HG03066 (cell line): ENCODE results near the gene TCAP.

Source experiments
- ATAC-seq: cut with Tn5 transposase; IDR thresholded peaks from one replicate; pipeline ENCODE4 v1.9.1; 2021; ENCODE audit warnings: low read depth; ENCODE audit not compliant: unreplicated experiment

The TCAP gene

DNA sequence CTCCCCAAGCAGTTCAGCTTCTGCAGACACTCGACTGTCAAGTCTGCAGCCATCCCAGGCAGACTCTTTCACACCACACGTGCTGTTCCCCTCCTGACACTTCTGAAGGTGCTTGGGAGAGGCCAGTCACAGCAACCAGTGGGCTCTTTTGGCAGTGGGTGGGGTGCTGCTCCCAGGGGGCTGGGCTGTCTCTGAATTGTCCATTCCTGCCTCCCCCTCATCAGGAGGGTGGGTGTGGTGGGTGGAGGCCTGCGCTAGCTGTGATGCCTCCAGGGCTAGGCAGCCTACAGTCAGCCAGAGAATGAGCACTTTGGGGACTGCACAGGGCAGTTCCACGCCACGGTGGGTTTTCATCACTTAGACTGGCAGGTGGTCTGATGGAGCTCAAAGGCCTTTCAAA is 17.9 kb upstream of the TCAP start:
- ATAC-seq, result no peak

DNA sequence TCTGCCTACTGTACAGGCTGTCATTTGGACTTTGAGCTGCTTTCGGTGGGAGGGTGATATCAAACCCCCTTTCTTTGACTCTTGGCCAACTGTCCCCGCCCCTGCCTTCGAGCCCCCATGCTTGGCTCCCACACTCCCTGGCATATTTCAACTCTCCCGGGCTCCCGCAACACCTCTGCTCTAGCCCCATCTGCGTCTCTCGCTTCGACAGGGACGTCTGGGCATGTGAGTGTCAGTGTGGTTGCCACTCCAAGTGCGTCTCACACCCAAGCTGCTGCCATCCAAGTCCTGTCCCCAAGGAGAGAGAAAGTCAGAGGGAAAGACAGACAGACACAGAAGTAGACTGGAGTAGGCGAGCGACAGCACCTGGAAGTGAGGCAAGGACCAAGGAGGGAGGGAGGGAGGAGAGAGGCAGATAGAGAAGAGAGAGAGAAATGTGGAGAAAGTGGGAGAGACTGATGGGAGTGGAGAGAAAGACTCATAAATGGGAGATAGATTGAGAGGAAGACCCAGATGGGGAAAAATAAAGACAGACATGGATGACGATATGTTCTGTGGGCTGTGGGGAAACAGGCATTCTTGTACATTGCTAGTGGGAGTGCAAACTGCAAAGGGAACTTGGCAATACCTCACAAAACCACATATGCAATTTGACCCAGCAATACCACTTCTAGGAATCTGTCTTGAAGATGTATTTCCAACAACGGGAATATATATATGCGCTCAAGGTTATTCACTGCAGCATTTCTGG is 16.4 kb upstream of the TCAP start:
- ATAC-seq, result no peak

DNA sequence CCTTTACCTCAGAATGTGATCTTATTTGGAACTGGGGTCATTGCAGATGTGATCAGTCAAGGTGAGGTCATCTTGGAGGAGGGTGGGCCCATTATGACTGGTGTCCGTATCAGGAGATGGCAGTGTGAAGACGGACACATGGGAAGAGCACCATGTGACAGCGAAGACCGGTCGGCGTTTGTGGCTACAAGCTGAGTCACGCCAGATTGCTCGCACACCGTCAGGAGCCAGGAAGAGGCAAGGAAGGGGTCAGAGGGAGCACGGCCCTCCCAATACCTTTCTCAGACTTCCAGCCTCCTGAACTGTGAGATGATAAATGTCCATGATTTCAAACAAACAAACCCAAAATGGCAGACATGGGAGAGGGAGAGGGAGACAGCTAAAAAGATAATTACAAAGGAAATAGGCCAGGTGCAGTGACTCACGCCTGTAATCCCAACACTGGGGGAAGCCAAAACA is 15.0 kb upstream of the TCAP start:
- ATAC-seq, result no peak

DNA sequence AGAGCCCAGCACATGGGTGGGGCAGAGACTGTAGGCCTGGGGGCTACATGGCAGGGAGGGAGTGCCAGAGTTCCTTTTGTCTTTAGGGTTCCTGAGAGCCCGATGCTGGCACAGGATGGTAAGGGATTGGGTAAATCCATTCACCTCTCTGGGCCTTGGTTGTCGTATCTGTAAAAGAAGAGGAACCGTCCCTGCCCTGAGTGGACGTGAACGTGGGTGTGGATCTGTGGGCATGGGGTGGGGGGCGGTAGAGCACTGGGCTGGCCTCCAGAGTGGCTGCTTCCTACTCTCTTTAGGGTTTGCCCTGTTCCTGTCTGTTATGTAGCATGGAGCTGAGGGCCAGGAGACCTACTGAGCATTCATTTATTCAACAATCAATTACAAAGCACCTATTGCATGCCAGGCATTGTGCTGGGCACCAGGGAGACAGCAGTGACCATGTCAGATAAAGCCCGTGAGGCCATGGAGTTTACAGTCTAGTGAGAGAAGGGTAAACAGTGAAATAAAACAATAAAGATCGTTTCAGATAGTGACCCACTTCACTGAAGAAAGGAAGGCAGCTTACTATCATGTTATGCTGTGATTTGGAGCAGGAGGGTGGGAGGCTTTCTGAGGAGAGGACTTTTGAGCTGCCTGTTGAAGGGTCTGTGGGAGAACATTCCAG is 13.1 kb upstream of the TCAP start:
- ATAC-seq, result no peak

DNA sequence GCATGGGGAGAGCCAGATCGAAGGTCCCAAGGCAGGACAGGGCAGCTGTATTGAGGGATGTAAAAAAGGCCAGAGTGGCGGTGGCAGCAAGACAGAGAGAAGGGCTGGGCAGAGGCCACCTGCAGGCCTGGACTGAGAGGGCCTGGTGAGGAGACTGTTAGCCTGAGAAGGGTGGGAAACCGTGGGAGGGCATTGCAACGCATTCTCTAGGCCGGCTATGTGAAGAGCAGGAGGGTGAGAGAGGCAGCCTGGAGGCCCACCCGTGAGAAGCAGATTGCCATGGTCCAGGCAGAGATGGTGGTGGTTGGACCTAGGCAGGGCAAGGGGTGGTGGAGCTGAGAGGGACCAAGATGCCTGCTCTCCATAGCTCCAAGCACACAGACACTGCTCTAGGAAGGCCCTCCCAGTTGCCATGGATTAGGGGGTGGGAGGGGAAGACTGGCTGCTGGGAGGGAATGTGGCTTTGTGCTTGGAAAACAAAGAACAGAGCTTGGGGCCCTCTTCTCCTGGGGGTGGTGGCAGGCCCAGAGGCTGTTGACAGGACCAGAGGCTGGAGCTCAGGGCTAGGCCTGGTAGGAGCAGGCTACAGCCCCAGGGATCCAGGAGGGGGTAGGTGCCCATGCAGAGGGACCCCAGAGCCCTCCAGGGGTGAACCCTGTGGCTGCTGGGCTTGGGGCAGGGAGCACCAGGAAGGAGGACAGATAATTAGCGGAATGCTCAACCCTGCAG is 12.4 kb upstream of the TCAP start:
- no peak for ATAC-seq

DNA sequence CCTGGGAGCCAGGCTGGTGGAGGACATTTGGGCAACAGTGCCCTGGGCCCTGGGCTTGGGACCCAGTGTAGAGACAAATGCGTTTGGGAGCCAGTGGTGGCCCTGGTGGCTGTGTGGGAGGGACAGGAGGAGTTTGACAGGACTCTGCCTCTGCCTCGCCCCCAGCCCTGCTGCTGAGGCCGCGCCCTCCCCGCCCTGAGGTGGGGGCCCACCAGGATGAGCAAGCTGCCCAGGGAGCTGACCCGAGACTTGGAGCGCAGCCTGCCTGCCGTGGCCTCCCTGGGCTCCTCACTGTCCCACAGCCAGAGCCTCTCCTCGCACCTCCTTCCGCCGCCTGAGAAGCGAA is 11.9 kb upstream of the TCAP start:
- ATAC-seq, result no peak

DNA sequence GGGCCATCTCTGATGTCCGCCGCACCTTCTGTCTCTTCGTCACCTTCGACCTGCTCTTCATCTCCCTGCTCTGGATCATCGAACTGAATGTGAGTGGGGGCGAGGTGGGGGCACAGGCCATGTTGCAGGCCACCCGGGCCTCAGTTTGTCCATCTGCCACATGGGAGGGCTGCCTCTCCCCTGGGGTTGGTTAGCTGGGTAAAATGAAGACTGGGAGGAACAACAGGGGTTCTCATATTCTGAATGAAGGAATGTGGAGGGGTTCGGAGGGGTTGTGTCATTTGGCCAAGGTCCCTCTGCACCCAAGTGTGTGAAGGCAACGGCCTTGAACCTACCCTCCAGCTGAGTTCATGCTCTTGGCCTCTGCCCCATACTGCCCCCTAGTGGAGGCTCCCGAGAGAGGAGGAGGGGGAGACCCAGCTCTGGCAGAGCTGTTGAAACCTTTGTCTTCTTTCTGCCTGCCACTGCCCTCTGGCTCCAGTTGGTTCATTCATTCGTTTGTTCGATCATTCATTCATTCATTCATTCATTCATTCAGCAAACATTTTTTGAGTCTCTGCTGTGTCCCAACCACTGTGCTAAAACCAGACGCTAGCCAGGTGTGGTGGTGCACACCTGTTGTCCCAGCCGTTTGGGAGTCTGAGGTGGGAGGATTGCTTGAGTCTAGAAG is 11.4 kb upstream of the TCAP start:
- no peak for ATAC-seq

DNA sequence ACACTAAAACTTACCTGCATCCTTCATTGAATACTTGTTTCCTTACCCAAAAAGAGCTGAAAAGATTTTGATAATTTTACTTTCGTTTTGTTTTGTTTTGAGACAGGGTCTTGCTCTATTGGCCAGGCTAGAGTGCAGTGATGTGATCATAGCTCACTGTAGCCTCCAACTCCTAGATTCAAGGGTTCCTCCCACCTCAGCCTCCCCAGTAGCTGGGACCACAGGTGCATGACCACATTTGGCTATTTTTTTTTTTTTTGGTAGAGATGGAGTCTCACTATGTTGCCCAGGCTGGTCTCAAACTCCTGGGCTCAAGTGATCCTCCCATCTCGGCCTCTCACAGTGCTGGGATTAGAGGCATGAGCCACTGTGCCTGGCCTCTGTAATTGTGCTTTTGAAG is 10.0 kb upstream of the TCAP start:
- no peak for ATAC-seq

DNA sequence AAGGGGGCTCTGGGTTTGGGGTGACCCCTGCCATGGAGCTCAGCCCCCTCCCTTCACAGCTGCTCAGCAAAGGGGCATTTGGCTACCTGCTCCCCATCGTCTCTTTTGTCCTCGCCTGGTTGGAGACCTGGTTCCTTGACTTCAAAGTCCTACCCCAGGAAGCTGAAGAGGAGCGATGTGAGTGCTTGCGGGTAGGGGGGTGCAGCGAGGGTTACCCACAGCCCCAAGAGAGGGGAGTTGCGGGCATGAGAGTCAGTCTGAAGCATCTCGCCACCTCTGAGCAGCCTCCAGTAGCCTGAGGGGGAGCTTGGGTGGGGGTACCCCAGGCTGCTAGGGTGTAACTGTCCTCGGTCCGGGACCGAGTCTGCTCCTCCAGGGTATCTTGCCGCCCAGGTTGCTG is 6.8 kb upstream of the TCAP start:
- ATAC-seq, result no peak

DNA sequence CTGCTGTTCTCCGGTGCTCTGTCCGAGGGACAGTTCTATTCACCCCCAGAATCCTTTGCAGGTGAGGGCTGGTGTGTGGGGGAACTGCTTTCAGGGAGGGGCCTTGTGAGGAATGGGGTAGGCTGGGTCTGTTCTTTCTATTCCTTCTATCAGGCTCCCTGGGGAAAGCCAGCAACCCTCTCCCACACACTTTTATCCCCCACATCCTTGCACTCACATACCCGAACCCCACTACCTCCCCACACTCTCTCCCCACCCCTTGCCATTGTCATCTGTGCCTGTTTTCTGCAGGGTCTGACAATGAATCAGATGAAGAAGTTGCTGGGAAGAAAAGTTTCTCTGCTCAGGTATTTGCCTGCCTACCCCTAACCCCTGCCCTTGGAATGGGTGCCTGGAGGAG is 6.4 kb upstream of the TCAP start:
- ATAC-seq, result no peak

DNA sequence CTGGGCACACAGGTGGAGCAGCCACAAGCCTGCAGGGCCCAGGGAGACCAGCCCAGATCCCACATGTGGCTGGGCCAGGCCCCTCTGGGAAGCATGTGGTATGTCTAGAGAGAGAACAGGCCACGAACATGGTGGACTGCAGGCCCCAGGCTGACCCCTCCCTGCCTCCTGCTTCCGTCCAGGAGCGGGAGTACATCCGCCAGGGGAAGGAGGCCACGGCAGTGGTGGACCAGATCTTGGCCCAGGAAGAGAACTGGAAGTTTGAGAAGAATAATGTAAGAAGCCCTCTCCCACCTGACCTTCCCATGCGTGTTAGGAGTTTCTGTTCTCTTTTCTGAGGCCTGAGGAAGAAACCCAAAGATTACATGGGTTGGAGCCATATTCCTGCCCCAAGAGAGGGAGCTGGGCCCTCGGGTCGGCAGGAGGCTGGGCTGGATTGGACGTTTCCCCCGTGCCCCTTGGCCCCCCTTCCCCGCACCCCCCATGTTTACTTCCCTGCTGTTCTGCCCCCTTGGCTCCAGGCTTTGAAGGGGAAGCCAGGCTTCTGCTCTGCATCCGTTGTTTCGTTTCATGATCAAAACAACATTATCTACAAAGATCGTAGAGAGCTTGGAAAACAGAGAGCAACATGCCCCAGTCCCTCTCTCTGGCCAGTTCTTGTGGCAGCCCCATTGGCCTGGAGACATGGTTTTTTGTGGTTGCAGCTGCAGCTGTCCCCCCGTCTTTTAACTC is 5.7 kb upstream of the TCAP start:
- no peak for ATAC-seq

DNA sequence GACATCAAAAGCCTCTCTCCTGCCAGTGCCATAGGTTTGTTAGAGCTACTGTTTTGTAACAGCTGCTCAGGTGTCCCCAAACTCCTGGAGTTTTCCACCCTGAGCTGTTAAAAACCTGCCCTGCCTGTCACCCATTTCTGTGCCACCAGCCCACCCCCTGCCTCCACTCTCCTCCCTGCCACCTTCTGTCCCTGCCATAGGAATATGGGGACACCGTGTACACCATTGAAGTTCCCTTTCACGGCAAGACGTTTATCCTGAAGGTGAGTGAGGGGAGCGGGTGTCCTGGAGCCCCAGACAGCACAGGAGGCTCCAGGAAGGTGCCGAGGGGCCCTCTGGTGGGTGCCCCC is 5.2 kb upstream of the TCAP start:
- ATAC-seq, result no peak

DNA sequence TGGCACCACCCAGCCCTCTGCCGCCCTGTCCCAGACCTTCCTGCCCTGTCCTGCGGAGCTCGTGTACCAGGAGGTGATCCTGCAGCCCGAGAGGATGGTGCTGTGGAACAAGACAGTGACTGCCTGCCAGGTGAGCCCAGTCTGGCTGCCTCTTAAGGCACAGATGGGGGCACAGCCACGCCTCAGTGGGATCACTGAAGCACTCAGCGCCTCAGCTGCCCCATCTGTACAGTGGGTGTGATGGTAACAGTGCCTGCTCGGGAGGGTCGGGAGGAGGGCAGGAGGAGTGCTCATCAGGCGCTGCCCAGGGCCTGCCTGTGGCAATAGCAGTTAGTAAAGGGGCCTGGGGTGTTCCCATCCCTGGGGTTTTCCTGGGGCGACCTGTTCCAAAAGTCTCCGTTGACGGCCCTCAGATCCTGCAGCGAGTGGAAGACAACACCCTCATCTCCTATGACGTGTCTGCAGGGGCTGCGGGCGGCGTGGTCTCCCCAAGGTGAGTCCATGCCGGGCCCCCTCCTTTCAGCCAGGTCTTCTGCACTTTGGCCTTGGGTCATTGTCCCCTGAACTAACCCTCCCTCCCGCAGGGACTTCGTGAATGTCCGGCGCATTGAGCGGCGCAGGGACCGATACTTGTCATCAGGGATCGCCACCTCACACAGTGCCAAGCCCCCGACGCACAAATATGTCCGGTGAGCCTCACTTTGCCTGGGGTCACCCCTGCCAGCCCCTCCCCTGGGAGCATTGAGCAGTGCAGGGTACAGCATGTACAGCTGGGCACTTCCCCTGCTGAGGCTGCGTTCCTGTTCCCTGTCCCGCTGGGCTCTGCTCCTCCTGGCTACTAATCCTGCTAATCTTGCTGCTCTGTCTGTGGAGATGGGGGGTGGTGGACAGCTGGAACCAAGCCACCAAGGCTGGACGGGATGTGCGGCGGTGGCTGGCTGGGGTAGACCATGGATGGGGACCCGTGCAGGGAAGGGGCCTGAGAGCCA is 4.5 kb upstream of the TCAP start:
- no peak for ATAC-seq

DNA sequence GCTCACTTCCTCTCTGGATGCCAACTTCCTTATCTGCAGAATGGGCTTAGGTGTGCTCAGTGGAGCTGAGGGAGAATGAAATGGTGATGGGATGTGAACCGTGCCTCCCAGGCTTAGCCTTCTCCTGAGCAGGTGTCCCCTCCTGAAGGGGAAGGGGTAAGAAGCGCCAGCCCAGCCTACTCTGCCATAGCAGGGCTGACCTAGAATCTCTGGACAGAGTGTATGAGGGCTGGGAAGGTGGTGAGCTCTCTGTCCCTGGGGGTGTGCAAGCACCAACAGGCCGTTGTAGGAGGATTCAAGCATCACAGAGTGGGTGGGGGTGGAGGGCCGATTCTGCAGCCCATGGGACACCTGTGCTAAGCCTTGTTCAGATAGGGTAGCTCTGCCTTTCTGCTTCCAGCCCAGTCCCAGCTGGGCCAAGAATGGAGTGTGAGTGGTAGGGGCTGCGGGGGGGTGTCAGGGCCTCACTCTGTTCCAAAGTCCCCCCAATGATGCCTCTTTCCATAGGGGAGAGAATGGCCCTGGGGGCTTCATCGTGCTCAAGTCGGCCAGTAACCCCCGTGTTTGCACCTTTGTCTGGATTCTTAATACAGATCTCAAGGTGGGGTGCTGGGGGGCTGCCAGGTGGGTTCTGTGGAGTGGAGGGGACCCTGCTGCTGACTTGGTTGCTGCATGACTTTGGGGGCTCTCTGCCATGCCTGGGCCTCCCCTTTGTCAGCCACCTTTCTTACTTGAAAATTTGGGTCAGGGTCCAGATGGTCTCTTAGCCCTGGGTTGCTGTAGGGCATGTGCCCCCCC is 3.2 kb upstream of the TCAP start:
- ATAC-seq, result no peak

DNA sequence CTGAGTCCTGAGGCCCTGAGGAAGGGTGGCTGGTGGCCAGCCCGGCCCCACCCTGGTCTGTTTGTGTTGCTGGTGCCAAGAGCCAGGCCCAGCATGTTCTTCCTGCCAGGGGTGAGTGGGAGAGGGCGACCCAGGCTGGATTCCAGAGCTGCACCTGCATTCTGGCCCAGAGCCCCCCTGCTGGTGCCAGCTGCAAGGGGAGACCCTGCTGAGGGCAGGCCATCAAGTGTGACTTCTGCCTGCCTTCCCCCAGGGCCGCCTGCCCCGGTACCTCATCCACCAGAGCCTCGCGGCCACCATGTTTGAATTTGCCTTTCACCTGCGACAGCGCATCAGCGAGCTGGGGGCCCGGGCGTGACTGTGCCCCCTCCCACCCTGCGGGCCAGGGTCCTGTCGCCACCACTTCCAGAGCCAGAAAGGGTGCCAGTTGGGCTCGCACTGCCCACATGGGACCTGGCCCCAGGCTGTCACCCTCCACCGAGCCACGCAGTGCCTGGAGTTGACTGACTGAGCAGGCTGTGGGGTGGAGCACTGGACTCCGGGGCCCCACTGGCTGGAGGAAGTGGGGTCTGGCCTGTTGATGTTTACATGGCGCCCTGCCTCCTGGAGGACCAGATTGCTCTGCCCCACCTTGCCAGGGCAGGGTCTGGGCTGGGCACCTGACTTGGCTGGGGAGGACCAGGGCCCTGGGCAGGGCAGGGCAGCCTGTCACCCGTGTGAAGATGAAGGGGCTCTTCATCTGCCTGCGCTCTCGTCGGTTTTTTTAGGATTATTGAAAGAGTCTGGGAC is 2.4 kb upstream of the TCAP start:
- ATAC-seq, result no peak

DNA sequence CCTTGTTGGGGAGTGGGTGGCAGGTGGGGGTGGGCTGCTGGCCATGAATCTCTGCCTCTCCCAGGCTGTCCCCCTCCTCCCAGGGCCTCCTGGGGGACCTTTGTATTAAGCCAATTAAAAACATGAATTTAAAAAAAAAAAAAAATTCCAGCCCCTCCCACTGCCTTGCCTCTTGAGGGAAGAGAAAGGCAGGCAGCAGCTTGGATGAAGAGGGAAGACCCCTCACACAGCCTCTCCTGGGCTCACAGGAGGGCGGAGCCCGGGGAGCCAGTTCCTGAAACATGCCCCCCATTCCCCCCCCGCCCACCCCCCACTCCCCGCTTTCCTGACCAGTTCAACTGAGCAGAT is 1.8 kb upstream of the TCAP start:
- ATAC-seq, result no peak

DNA sequence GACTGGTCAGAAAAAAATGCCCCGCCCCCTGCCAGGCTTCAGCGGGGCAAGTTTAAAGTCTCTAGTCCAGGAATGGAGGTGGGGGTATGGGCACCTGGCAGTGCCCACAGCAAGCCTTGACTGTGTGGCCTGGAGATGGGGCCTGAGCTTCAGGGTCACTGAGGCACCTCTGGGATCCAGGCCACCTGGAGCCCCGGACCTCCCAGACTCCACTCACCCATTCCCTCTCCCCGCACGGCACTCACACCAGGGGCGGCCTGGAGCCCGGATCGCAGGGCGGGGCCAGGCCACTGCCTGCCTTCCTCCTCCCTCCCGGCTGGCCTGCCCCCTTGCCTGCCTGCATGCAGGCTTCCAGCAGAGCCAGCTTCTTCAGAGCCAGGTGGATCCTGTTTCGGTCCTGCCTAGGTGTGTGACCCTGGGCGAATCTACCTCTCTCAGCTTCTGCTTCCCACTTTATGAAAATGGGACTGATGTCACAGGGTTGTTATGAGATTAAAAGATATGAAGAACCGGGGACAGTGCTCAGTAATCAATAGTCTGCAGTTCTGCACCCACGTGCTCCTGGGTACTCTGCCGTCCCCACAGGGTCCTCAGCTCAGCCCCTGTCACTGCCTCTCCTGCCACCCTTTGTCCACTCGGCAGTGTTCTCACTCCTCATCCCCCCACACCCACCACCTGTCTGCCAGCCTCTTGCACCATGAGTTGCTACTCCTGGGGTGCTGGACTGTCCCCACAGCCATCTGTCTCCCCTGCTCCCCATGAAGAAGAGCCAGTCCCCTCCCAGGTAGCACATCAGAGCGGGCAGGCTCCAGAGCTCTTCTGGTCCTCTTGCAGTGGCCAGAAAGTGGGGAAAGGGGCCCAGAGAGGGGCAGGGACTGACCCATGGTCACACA is 1.2 kb upstream of the TCAP start:
- no peak for ATAC-seq
